ENCODE results near the gene RFX2.

Gene RFX2

GRCh38 chr19:6066661-6067646, 43.3 kb downstream of the RFX2 start:
- TF ChIP-seq CTCF (IDR thresholded peaks at IDR 0.05; ENCODE audit: low read depth, low read length, missing control alignments) = no peak
- Histone ChIP-seq H3K27me3 (replicated peaks) (no peaks in the 10 kb centered on the region), H3K36me3 (replicated peaks) (no peaks in the 10 kb centered on the region), H3K4me3 (ENCODE audit: low read depth, low read length) (no peak overlapping the region), H3K27ac (peak overlapping the region; percentile 49)
- peak; percentile 94 for DNase-seq
- in situ Hi-C loops (cut with HindIII; ENCODE audit: low pct_ligation_motif_present, low sequenced_read_pairs) = no loop called here

- Histone ChIP-seq H3K4me3 (ENCODE audit: low read depth, low read length) (no peak overlapping the region), H3K27me3 (replicated peaks) (no peaks in the 10 kb centered on the region), H3K36me3 (replicated peaks) (no peaks in the 10 kb centered on the region), H3K27ac (peak overlapping the region; percentile 49)
- no peak for TF ChIP-seq CTCF (IDR thresholded peaks at IDR 0.05; ENCODE audit: low read depth, low read length, missing control alignments)
- in situ Hi-C loops (cut with HindIII; ENCODE audit: low pct_ligation_motif_present, low sequenced_read_pairs) = no loop called here
- no peak for DNase-seq
Observed at GRCh38 chr19:6065685-6066374, 44.5 kb downstream of the RFX2 start.

GRCh38 chr19:6064336-6065073, 45.8 kb downstream of the RFX2 start:
- no peak for DNase-seq
- Histone ChIP-seq H3K4me3 (ENCODE audit: low read depth, low read length) (no peak overlapping the region), H3K27ac (no peak overlapping the region), H3K27me3 (replicated peaks) (no peaks in the 10 kb centered on the region), H3K36me3 (replicated peaks) (no peaks in the 10 kb centered on the region)
- no peak for TF ChIP-seq CTCF (IDR thresholded peaks at IDR 0.05; ENCODE audit: low read depth, low read length, missing control alignments)
- in situ Hi-C loops (cut with HindIII; ENCODE audit: low pct_ligation_motif_present, low sequenced_read_pairs) = no loop called here

GRCh38 chr19:6063576-6064335, 46.5 kb downstream of the RFX2 start:
- Histone ChIP-seq H3K36me3 (replicated peaks) (no peaks in the 10 kb centered on the region), H3K4me3 (ENCODE audit: low read depth, low read length) (no peak overlapping the region), H3K27ac (no peak overlapping the region), H3K27me3 (replicated peaks) (no peaks in the 10 kb centered on the region)
- in situ Hi-C loops (cut with HindIII; ENCODE audit: low pct_ligation_motif_present, low sequenced_read_pairs) = no loop called here
- no peak for TF ChIP-seq CTCF (IDR thresholded peaks at IDR 0.05; ENCODE audit: low read depth, low read length, missing control alignments)
- DNase-seq = no peak

GRCh38 chr19:6062961-6063575, 47.2 kb downstream of the RFX2 start:
- no peak for DNase-seq
- TF ChIP-seq CTCF (IDR thresholded peaks at IDR 0.05; ENCODE audit: low read depth, low read length, missing control alignments) = no peak
- in situ Hi-C loops (cut with HindIII; ENCODE audit: low pct_ligation_motif_present, low sequenced_read_pairs) = no loop called here
- Histone ChIP-seq H3K27me3 (replicated peaks) (no peaks in the 10 kb centered on the region), H3K27ac (no peak overlapping the region), H3K4me3 (ENCODE audit: low read depth, low read length) (no peak overlapping the region), H3K36me3 (replicated peaks) (no peaks in the 10 kb centered on the region)
